DND-41 (cell line): Measurements from ENCODE around the gene KIAA1671.
"Not testable (repeated sequence)": the region's sequence is repeated elsewhere in the genome, so short reads cannot be mapped to it uniquely, and the experiment has no call there.

Experiments used
- ATAC-seq: fragments of 200-7000 bp; cut with Tn5 transposase; 3 replicates; pipeline ENCODE4 v1.9.1; 2021; ENCODE audit warnings: low read depth; ENCODE audit not compliant: insufficient read depth
- DNase-seq: peaks from one replicate; pipeline ENCODE4 v3.0.0-alpha.2; 2020
- H2AFZ ChIP-seq: 2 replicates; pipeline ENCODE4 v1.6.0; 2012; ENCODE audit warnings: low read depth, low read length
- H3K27ac ChIP-seq: 2 replicates; pipeline ENCODE4 v1.5.1; 2012; ENCODE audit warnings: low read length, inconsistent platforms
- H3K27me3 ChIP-seq: fragments of 200-600 bp; sonication (generic); 2 replicates; pipeline ENCODE4 v1.6.0; 2012; ENCODE audit warnings: low read length, mild to moderate bottlenecking, inconsistent platforms; ENCODE audit not compliant: insufficient read depth, poor library complexity
- H3K36me3 ChIP-seq: 2 replicates; pipeline ENCODE4 v1.5.1; 2012; ENCODE audit warnings: low read length, inconsistent platforms; ENCODE audit not compliant: insufficient read depth
- H3K4me1 ChIP-seq: 2 replicates; pipeline ENCODE4 v1.5.1; 2012; ENCODE audit warnings: mild to moderate bottlenecking, low read length; ENCODE audit not compliant: insufficient read depth
- H3K4me2 ChIP-seq: 2 replicates; pipeline ENCODE4 v1.6.0; 2012; ENCODE audit warnings: mild to moderate bottlenecking, moderate library complexity, low read length, inconsistent platforms; ENCODE audit not compliant: insufficient read depth
- H3K4me3 ChIP-seq, 2 experiments: fragments of 200-600 bp in 1 of 2; shearing (Covaris generic) in 1 of 2; 2 replicates each; pipeline ENCODE4 v1.5.1; 2012 to 2016; ENCODE audit warnings: inconsistent platforms in 2 of 2, low read length in 2 of 2, mild to moderate bottlenecking in 2 of 2, low read depth in 1 of 2, moderate library complexity in 1 of 2
- H3K79me2 ChIP-seq: 2 replicates; pipeline ENCODE4 v1.6.0; 2012; ENCODE audit warnings: low read length, inconsistent platforms; ENCODE audit not compliant: insufficient read depth
- H3K9ac ChIP-seq: 2 replicates; pipeline ENCODE4 v1.6.0; 2012; ENCODE audit warnings: low read depth, mild to moderate bottlenecking, inconsistent platforms, low read length, moderate library complexity
- H3K9me3 ChIP-seq: 2 replicates; pipeline ENCODE4 v1.5.1; 2012; ENCODE audit warnings: low read length, moderate library complexity, mild to moderate bottlenecking, inconsistent platforms; ENCODE audit not compliant: insufficient read depth, severe bottlenecking
- H4K20me1 ChIP-seq: 2 replicates; pipeline ENCODE4 v1.6.0; 2012; ENCODE audit warnings: low read length; ENCODE audit not compliant: insufficient read depth
- CTCF ChIP-seq: IDR thresholded peaks from 2 replicates; pipeline ENCODE4 v1.5.1; 2012; ENCODE audit warnings: borderline replicate concordance, low read length, moderate library complexity, mild to moderate bottlenecking; ENCODE audit not compliant: poor library complexity, severe bottlenecking; ENCODE audit errors: extremely low read depth
- EZH2 ChIP-seq: IDR thresholded peaks from 3 replicates; pipeline ENCODE4 v1.6.1; 2012; ENCODE audit warnings: borderline replicate concordance, low read depth, mild to moderate bottlenecking, moderate library complexity, low read length, inconsistent platforms; ENCODE audit not compliant: severe bottlenecking

KIAA1671 gene

GRCh38 chr22:25203082-25203481 is 250.6 kb downstream of the KIAA1671 start:
- H3K9ac ChIP-seq = no peak overlapping the region
- no peak overlapping the region for H3K4me2 ChIP-seq
- no peak overlapping the region for H2AFZ ChIP-seq
- H3K79me2 ChIP-seq = no peaks in the 10 kb centered on the region
- DNase-seq (no peak), ATAC-seq (no peak)
- H3K27ac ChIP-seq = no peak overlapping the region
- no peaks in the 10 kb centered on the region for H3K36me3 ChIP-seq
- no peak overlapping the region for H3K4me3 ChIP-seq
- no peaks in the 10 kb centered on the region for H3K27me3 ChIP-seq
- H3K4me1 ChIP-seq = no peaks in the 10 kb centered on the region
- H4K20me1 ChIP-seq = no peaks in the 10 kb centered on the region
- TF ChIP-seq CTCF (no peak), EZH2 (no peak)
- H3K9me3 ChIP-seq = no peaks in the 10 kb centered on the region

GRCh38 chr22:25204547-25204946 is 252.0 kb downstream of the KIAA1671 start:
- H3K27me3 ChIP-seq, H3K79me2 ChIP-seq, H2AFZ ChIP-seq, DNase-seq, H3K4me3 ChIP-seq, H3K36me3 ChIP-seq, H3K4me1 ChIP-seq, H3K9ac ChIP-seq, ATAC-seq, H3K27ac ChIP-seq, H3K4me2 ChIP-seq, H3K9me3 ChIP-seq, H4K20me1 ChIP-seq: not testable (repeated sequence)

GRCh38 chr22:25205847-25206246 is 253.3 kb downstream of the KIAA1671 start:
- H3K27ac ChIP-seq = no peak overlapping the region
- DNase-seq (no peak), ATAC-seq (no peak)
- no peaks in the 10 kb centered on the region for H3K27me3 ChIP-seq
- no peak overlapping the region for H2AFZ ChIP-seq
- no peaks in the 10 kb centered on the region for H3K9me3 ChIP-seq
- TF ChIP-seq EZH2 = no peak
- no peak for TF ChIP-seq CTCF
- H3K4me2 ChIP-seq = no peak overlapping the region
- no peaks in the 10 kb centered on the region for H3K4me1 ChIP-seq
- no peak overlapping the region for H3K9ac ChIP-seq
- H3K4me3 ChIP-seq = no peak overlapping the region
- no peaks in the 10 kb centered on the region for H4K20me1 ChIP-seq
- H3K79me2 ChIP-seq = no peaks in the 10 kb centered on the region
- H3K36me3 ChIP-seq = no peaks in the 10 kb centered on the region

- no peak overlapping the region for H3K4me2 ChIP-seq
- no peak overlapping the region for H2AFZ ChIP-seq
- TF ChIP-seq EZH2 (no peak), CTCF (no peak)
- no peak overlapping the region for H3K9ac ChIP-seq
- no peaks in the 10 kb centered on the region for H3K4me1 ChIP-seq
- no peaks in the 10 kb centered on the region for H3K79me2 ChIP-seq
- H3K4me3 ChIP-seq = no peak overlapping the region
- no peak for DNase-seq
- H3K27me3 ChIP-seq = no peaks in the 10 kb centered on the region
- no peaks in the 10 kb centered on the region for H3K36me3 ChIP-seq
- H4K20me1 ChIP-seq = no peaks in the 10 kb centered on the region
- no peak overlapping the region for H3K27ac ChIP-seq
- H3K9me3 ChIP-seq = no peaks in the 10 kb centered on the region
- no peak for ATAC-seq
These were observed 254.5 kb downstream of the KIAA1671 start for GRCh38 chr22:25206998-25207397.
